Fibroblast of skin of right biceps (primary cell): ENCODE results near the gene APOBEC2.
A peak's percentile ranks its signal among the peaks of the same experiment; 100 is the strongest.

Experiments
- DNase-seq: peaks from one replicate; pipeline ENCODE4 v3.0.0-alpha.2; 2013

The APOBEC2 gene

GRCh38 chr6:41092421-41093140, 39.6 kb downstream of the APOBEC2 start:
- peak; percentile 11 for DNase-seq

GRCh38 chr6:41093729-41094128, 40.7 kb downstream of the APOBEC2 start:
- no peak for DNase-seq

GRCh38 chr6:41097467-41098090, 44.6 kb downstream of the APOBEC2 start:
- peak; percentile 82 for DNase-seq

- no peak for DNase-seq
Measured at GRCh38 chr6:41098366-41098765, 45.4 kb downstream of the APOBEC2 start.

- DNase-seq = no peak
Measured at GRCh38 chr6:41100871-41101287, 47.9 kb downstream of the APOBEC2 start.

GRCh38 chr6:41103847-41104246, 50.8 kb downstream of the APOBEC2 start:
- DNase-seq = no peak

- no peak for DNase-seq
Measured at GRCh38 chr6:41111017-41111416, 58.0 kb downstream of the APOBEC2 start.
